ENCODE measurements around the gene TARS3.
"Not testable (repeated sequence)": the region's sequence is repeated elsewhere in the genome, so short reads cannot be mapped to it uniquely, and the experiment has no call there.

TARS3 gene

DNA sequence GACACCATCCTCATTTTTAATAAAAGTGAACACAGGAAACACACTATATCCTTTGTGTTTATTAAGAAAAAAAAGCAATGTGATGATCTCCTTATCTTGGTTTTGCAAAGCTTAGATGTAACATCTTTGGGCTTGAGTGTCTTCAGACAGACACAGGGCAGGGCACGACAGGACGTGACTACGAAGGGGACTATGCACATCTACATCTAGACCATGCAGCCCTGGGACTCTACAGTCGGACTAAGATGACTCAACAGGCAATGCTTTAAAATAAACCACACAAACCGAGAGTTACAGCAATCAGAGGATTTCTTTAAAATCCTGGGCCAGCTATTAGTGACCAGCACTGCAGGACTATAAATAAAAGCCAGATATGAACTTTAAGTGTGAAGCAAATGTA, 49.3 kb downstream of the TARS3 start:
- Histone ChIP-seq H3K4me3 (ENCODE audit: low read length) (no peak overlapping the region), H3K27me3 (ENCODE audit: insufficient read depth, low read length) (no peaks in the 10 kb centered on the region), H3K36me3 (ENCODE audit: insufficient read depth, low read depth, low read length) (peaks cover 15% of the 10 kb centered on the region), H3K27ac (ENCODE audit: low read length) (no peak overlapping the region), H3K9me3 (ENCODE audit: insufficient read depth, low read depth, low read length) (no peaks in the 10 kb centered on the region), H3K9ac (ENCODE audit: low read depth, low read length) (no peak overlapping the region), H3K4me1 (ENCODE audit: insufficient read depth, low read length) (no peaks in the 10 kb centered on the region)

DNA sequence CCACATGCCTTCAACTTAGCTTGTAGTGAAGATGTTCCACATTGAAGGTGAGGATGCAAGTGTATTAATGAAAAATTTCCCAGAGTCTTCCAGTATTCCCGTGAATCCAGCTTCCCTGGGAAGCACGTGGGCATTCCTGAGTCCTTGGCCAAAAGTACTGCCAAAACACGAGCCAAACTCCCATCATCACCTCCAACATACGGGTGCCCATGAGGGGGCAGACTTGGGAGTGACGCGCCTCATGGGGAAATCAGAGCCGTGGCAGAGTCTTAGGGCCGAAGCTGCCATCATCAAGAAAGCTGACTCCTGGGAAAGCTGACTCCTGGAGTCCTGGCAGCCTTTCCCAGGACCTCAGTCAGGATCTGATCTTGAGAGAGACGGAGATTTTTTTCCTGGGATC, 52.0 kb downstream of the TARS3 start:
- Histone ChIP-seq H3K9me3 (ENCODE audit: insufficient read depth, low read depth, low read length) (no peaks in the 10 kb centered on the region), H3K4me3 (ENCODE audit: low read length) (no peak overlapping the region), H3K9ac (ENCODE audit: low read depth, low read length) (no peak overlapping the region), H3K36me3 (ENCODE audit: insufficient read depth, low read depth, low read length) (peaks cover 15% of the 10 kb centered on the region), H3K27me3 (ENCODE audit: insufficient read depth, low read length) (no peaks in the 10 kb centered on the region), H3K27ac (ENCODE audit: low read length) (no peak overlapping the region), H3K4me1 (ENCODE audit: insufficient read depth, low read length) (no peaks in the 10 kb centered on the region)

- H3K36me3 ChIP-seq (ENCODE audit: insufficient read depth, low read depth, low read length): peaks cover 10% of the 10 kb centered on the region; the same call in 1 of the 2 replicates
Measured at GRCh38 chr15:101669744-101670143, 54.5 kb downstream of the TARS3 start.

GRCh38 chr15:101667881-101668280, 56.4 kb downstream of the TARS3 start:
- Histone ChIP-seq H3K9ac (ENCODE audit: low read depth, low read length) (no peak overlapping the region), H3K9me3 (ENCODE audit: insufficient read depth, low read depth, low read length) (no peaks in the 10 kb centered on the region), H3K4me3 (ENCODE audit: low read length) (no peak overlapping the region), H3K36me3 (ENCODE audit: insufficient read depth, low read depth, low read length) (no peaks in the 10 kb centered on the region; the same call in 1 of the 2 replicates), H3K27me3 (ENCODE audit: insufficient read depth, low read length) (no peaks in the 10 kb centered on the region), H3K4me1 (ENCODE audit: insufficient read depth, low read length) (no peaks in the 10 kb centered on the region), H3K27ac (ENCODE audit: low read length) (no peak overlapping the region)

More at GRCh38 chr15:101669744-101670143, 54.5 kb downstream of the TARS3 start:
- Histone ChIP-seq H3K27me3 (ENCODE audit: insufficient read depth, low read length) (no peaks in the 10 kb centered on the region), H3K27ac (ENCODE audit: low read length) (no peak overlapping the region), H3K4me3 (ENCODE audit: low read length) (no peak overlapping the region), H3K9me3 (ENCODE audit: insufficient read depth, low read depth, low read length) (no peaks in the 10 kb centered on the region), H3K4me1 (ENCODE audit: insufficient read depth, low read length) (no peaks in the 10 kb centered on the region), H3K9ac (ENCODE audit: low read depth, low read length) (no peak overlapping the region)

DNA sequence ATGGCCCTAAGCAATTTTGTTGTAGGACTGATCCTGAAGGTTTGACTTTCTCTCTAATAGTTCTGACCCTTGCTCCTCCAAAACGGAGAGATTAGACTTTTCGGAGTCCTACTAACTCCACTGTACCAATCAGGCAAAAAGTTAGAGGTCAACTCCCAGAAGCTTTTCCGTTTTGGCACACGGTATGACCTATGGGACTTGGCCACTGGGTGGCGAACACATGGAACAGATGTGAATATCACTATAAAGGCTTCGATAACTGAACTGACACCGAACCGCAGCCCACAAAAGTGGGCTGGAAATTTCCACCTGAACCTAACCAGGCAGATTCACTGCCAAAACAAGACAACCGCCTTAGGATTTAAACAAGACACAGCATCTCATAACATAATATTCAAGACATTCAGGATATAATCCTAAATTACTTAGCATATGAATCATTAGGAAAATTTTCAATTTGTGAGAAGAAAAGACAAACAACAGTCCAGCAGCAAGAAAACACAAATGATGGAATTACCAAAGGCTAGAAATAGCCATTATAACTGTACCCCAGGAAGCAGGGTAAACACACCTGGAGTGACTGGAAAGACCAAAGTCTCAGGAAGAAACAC, 59.9 kb downstream of the TARS3 start:
- H3K4me1 ChIP-seq (ENCODE audit: insufficient read depth, low read length): no peaks in the 10 kb centered on the region
- no peaks in the 10 kb centered on the region for H3K9me3 ChIP-seq (ENCODE audit: insufficient read depth, low read depth, low read length)
- no peaks in the 10 kb centered on the region for H3K27me3 ChIP-seq (ENCODE audit: insufficient read depth, low read length)
- H3K9ac ChIP-seq (ENCODE audit: low read depth, low read length): no peak overlapping the region
- no peaks in the 10 kb centered on the region for H3K36me3 ChIP-seq (ENCODE audit: insufficient read depth, low read depth, low read length)
- H3K4me3 ChIP-seq (ENCODE audit: low read length): no peak overlapping the region
- H3K27ac ChIP-seq (ENCODE audit: low read length): no peak overlapping the region

GRCh38 chr15:101662203-101662602, 62.1 kb downstream of the TARS3 start:
- Histone ChIP-seq H3K9ac (ENCODE audit: low read depth, low read length) (no peak overlapping the region), H3K9me3 (ENCODE audit: insufficient read depth, low read depth, low read length) (no peaks in the 10 kb centered on the region), H3K27ac (ENCODE audit: low read length) (no peak overlapping the region), H3K36me3 (ENCODE audit: insufficient read depth, low read depth, low read length) (no peaks in the 10 kb centered on the region), H3K4me3 (ENCODE audit: low read length) (no peak overlapping the region), H3K4me1 (ENCODE audit: insufficient read depth, low read length) (no peaks in the 10 kb centered on the region), H3K27me3 (ENCODE audit: insufficient read depth, low read length) (no peaks in the 10 kb centered on the region)

GRCh38 chr15:101660005-101660404, 64.3 kb downstream of the TARS3 start:
- Histone ChIP-seq H3K4me1 (ENCODE audit: insufficient read depth, low read length) (no peaks in the 10 kb centered on the region), H3K36me3 (ENCODE audit: insufficient read depth, low read depth, low read length) (peaks cover 7% of the 10 kb centered on the region; the same call in 1 of the 2 replicates), H3K4me3 (ENCODE audit: low read length) (no peak overlapping the region), H3K9me3 (ENCODE audit: insufficient read depth, low read depth, low read length) (no peaks in the 10 kb centered on the region), H3K27ac (ENCODE audit: low read length) (no peak overlapping the region), H3K27me3 (ENCODE audit: insufficient read depth, low read length) (no peaks in the 10 kb centered on the region), H3K9ac (ENCODE audit: low read depth, low read length) (no peak overlapping the region)

GRCh38 chr15:101657968-101658784, 66.1 kb downstream of the TARS3 start:
- no peak overlapping the region for H3K9ac ChIP-seq (ENCODE audit: low read depth, low read length)

GRCh38 chr15:101657171-101657570, 67.1 kb downstream of the TARS3 start:
- H3K9me3 ChIP-seq (ENCODE audit: insufficient read depth, low read depth, low read length): no peaks in the 10 kb centered on the region
- H3K36me3 ChIP-seq (ENCODE audit: insufficient read depth, low read depth, low read length): peaks cover 7% of the 10 kb centered on the region; the same call in 1 of the 2 replicates
- no peaks in the 10 kb centered on the region for H3K4me1 ChIP-seq (ENCODE audit: insufficient read depth, low read length)
- no peak overlapping the region for H3K4me3 ChIP-seq (ENCODE audit: low read length)
- no peaks in the 10 kb centered on the region for H3K27me3 ChIP-seq (ENCODE audit: insufficient read depth, low read length)
- no peak overlapping the region for H3K9ac ChIP-seq (ENCODE audit: low read depth, low read length)
- H3K27ac ChIP-seq (ENCODE audit: low read length): no peak overlapping the region

More at GRCh38 chr15:101657968-101658784, 66.1 kb downstream of the TARS3 start:
- Histone ChIP-seq H3K36me3 (ENCODE audit: insufficient read depth, low read depth, low read length) (peaks cover 7% of the 10 kb centered on the region; the same call in 1 of the 2 replicates), H3K4me1 (ENCODE audit: insufficient read depth, low read length) (no peaks in the 10 kb centered on the region), H3K4me3 (ENCODE audit: low read length) (no peak overlapping the region), H3K9me3 (ENCODE audit: insufficient read depth, low read depth, low read length) (no peaks in the 10 kb centered on the region), H3K27me3 (ENCODE audit: insufficient read depth, low read length) (no peaks in the 10 kb centered on the region), H3K27ac (ENCODE audit: low read length) (no peak overlapping the region)

GRCh38 chr15:101654624-101655337, 69.5 kb downstream of the TARS3 start:
- H3K4me3 ChIP-seq (ENCODE audit: low read length); H3K4me1 ChIP-seq (ENCODE audit: insufficient read depth, low read length); H3K9me3 ChIP-seq (ENCODE audit: insufficient read depth, low read depth, low read length); H3K27me3 ChIP-seq (ENCODE audit: insufficient read depth, low read length); H3K27ac ChIP-seq (ENCODE audit: low read length); H3K9ac ChIP-seq (ENCODE audit: low read depth, low read length): not testable (repeated sequence)
- H3K36me3 ChIP-seq (ENCODE audit: insufficient read depth, low read depth, low read length): peaks cover 14% of the 10 kb centered on the region

DNA sequence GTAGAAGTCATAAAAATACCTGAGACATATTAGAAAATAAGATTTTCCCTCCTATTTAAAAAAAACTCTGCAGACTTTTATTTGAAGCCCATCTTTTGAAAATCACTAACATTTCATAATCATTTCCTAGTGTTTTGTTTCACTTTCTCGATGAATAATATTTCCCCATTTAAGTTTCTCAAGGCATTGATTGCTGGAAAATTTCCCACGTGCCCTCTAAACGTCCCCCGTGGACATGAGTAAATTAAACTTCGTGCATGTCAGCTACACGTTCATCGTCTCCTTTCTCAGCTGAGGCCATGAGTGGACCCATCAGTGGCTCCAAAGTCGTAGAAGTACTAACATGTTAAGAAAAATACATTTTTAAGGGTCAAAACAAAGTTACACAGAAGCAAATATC, 70.1 kb downstream of the TARS3 start:
- Histone ChIP-seq H3K36me3 (ENCODE audit: insufficient read depth, low read depth, low read length) (peaks cover 20% of the 10 kb centered on the region), H3K9me3 (ENCODE audit: insufficient read depth, low read depth, low read length) (no peaks in the 10 kb centered on the region), H3K9ac (ENCODE audit: low read depth, low read length) (no peak overlapping the region), H3K27me3 (ENCODE audit: insufficient read depth, low read length) (no peaks in the 10 kb centered on the region), H3K27ac (ENCODE audit: low read length) (no peak overlapping the region), H3K4me3 (ENCODE audit: low read length) (no peak overlapping the region), H3K4me1 (ENCODE audit: insufficient read depth, low read length) (peaks cover 4% of the 10 kb centered on the region)

Measured in iPS-20b (cell line).